ENCODE data around the gene SLC30A9.

Gene SLC30A9

GRCh38 chr4:41990365-41991111, at the start of gene SLC30A9:
TSS of gene SLC30A9 (plus strand) at chr4:41990530. CDS start at chr4:41990652, 122 bp downstream.
- DNase-seq = peak; percentile 95

GRCh38 chr4:41940834-41941233, 49.5 kb upstream of the SLC30A9 start:
- no peak for DNase-seq

GRCh38 chr4:41943506-41943905, 46.8 kb upstream of the SLC30A9 start:
- no peak for DNase-seq

GRCh38 chr4:41944089-41944488, 46.2 kb upstream of the SLC30A9 start:
- no peak for DNase-seq

GRCh38 chr4:41949531-41949930, 40.8 kb upstream of the SLC30A9 start:
- DNase-seq = no peak

GRCh38 chr4:41957634-41958033, 32.7 kb upstream of the SLC30A9 start:
- DNase-seq = peak in 1 of 2 donors; percentile 38

- peak in 1 of 2 donors; percentile 46 for DNase-seq
Measured at GRCh38 chr4:41963105-41963504, 27.2 kb upstream of the SLC30A9 start.

GRCh38 chr4:41964401-41964800, 25.9 kb upstream of the SLC30A9 start:
- DNase-seq = no peak

GRCh38 chr4:41967392-41967791, 22.9 kb upstream of the SLC30A9 start:
- no peak for DNase-seq

GRCh38 chr4:41969671-41970070, 20.7 kb upstream of the SLC30A9 start:
- no peak for DNase-seq

- DNase-seq = no peak
Measured at GRCh38 chr4:41975341-41975740, 15.0 kb upstream of the SLC30A9 start.

GRCh38 chr4:41976775-41977516, 13.4 kb upstream of the SLC30A9 start:
- DNase-seq = no peak

GRCh38 chr4:41977709-41978108, 12.6 kb upstream of the SLC30A9 start:
- DNase-seq = no peak

- no peak for DNase-seq
Measured at GRCh38 chr4:41981456-41981855, 8.9 kb upstream of the SLC30A9 start, which contains the start of gene DCAF4L1. TSS of gene DCAF4L1 (plus strand) at chr4:41981756. CDS start at chr4:41981793, 37 bp downstream.

GRCh38 chr4:41982716-41983115, 7.6 kb upstream of the SLC30A9 start:
- DNase-seq = no peak

- DNase-seq = no peak
Measured at GRCh38 chr4:41985151-41985550, 5.2 kb upstream of the SLC30A9 start.

- DNase-seq = no peak
Measured at GRCh38 chr4:41989994-41990364, 351 bp upstream of the SLC30A9 start.

GRCh38 chr4:41991916-41992767, 1.8 kb downstream of the SLC30A9 start:
- no peak for DNase-seq

- no peak for DNase-seq
Measured at GRCh38 chr4:41992967-41993857, 2.9 kb downstream of the SLC30A9 start.

GRCh38 chr4:41994461-41994985, 4.2 kb downstream of the SLC30A9 start:
- DNase-seq = no peak

GRCh38 chr4:41998019-41998418, 7.7 kb downstream of the SLC30A9 start:
- no peak for DNase-seq

- no peak for DNase-seq
Measured at GRCh38 chr4:41999321-41999720, 9.0 kb downstream of the SLC30A9 start.
